IPS DF 6.9 (cell line): Measurements from ENCODE around the gene XPNPEP1.

ENCODE experiments used
- DNase-seq: peaks from one replicate; pipeline ENCODE4 v3.0.0-alpha.2; 2013; ENCODE audit warnings: low read depth, low spot score
- H3K27ac ChIP-seq: one replicate; pipeline ENCODE4 v1.5.1; 2013; ENCODE audit warnings: low read length, control low read depth
- H3K27me3 ChIP-seq: 2 replicates; pipeline ENCODE4 v1.6.1; 2013; ENCODE audit warnings: mild to moderate bottlenecking, low read length; ENCODE audit not compliant: control insufficient read depth, insufficient read depth
- H3K36me3 ChIP-seq: 2 replicates; pipeline ENCODE4 v1.6.1; 2013; ENCODE audit warnings: low read length; ENCODE audit not compliant: control insufficient read depth, insufficient read depth
- H3K4me1 ChIP-seq: 2 replicates; pipeline ENCODE4 v1.6.1; 2013; ENCODE audit warnings: low read length; ENCODE audit not compliant: control insufficient read depth, insufficient read depth
- H3K4me3 ChIP-seq: 2 replicates; pipeline ENCODE4 v1.5.1; 2013; ENCODE audit warnings: mild to moderate bottlenecking, low read length
- H3K9me3 ChIP-seq: 2 replicates; pipeline ENCODE4 v1.6.1; 2013; ENCODE audit warnings: low read length, inconsistent platforms; ENCODE audit not compliant: control insufficient read depth, insufficient read depth
- WGBS: extraction: QIAGEN DNeasy Blood & Tissue Kit; methylation state at CpG from one replicate; pipeline ENCODE4 v1.1.7; 2013; ENCODE audit warnings: mixed read lengths, missing lambda C conversion rate; ENCODE audit not compliant: insufficient read length, insufficient coverage; 5-methylcytosine and 5-hydroxymethylcytosine counted together

Gene XPNPEP1

DNA sequence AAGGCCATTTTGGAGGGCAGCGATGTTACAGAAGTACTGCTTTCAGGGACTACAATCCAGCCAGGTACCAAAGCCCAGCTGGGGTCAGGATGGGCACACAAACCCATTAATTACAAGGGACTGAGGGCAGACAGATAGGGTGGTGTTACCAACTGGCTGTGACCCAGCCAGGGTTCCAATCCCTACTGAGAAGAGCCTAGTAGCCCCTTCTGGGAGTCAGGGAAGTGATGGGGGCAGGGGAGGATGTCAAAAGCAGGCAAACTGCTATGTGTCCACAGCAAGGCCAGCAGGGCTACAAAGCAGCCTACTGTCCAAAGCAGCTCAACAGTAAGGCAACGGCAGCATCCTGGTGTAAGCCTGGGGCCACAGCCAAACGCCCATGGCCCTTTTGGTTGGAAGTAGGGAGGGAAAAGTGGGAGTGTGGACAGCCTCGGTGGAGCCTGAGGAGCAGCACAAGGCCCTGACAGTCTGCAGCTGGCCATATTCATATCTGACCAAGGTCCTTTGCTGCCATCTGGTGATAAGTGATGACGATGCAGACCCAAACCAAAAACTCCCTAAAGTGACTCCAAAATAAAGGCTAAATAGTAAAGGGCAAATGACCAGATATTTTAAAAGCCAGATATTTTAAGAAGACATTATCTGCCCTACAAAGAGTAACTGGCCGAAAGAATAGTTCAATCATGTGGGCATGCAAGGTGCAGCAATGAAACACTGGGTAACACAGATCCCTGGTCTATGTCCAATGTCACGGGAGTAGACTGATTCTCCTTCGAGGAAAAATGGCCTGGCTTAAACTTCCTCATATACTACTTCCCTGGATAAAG, 56.9 kb downstream of the XPNPEP1 start:
- Histone ChIP-seq H3K36me3 (0 out of 2 replicates have a peak, but pooled peaks cover 5% of the 10 kb centered on the region), H3K4me1 (no peaks in the 10 kb centered on the region), H3K4me3 (no peak overlapping the region), H3K9me3 (no peaks in the 10 kb centered on the region), H3K27me3 (no peaks in the 10 kb centered on the region), H3K27ac (no peak overlapping the region)
- no CpG with 5 or more reads among the region's 8 CpGs for WGBS
- no peak for DNase-seq

DNA sequence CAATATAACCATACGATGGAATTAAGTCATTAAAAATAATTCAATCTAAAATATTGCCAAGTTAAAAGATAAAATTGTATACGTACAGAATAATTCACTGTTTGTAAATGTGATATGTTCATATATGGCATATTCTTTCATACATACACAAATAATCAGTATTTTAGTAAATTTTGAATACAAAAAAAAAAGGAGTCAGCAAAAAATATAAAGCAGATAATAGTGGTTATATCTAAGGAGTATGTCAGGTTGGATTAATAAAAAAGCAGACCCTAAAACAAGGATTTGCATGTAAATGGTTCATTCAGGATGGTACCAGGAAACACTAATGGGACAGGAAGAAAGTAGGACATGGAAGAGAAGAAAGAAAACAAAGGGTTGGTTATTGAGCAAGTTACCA, 59.5 kb downstream of the XPNPEP1 start:
- H3K27ac ChIP-seq: no peak overlapping the region
- no peak overlapping the region for H3K4me3 ChIP-seq
- no peaks in the 10 kb centered on the region for H3K9me3 ChIP-seq

DNA sequence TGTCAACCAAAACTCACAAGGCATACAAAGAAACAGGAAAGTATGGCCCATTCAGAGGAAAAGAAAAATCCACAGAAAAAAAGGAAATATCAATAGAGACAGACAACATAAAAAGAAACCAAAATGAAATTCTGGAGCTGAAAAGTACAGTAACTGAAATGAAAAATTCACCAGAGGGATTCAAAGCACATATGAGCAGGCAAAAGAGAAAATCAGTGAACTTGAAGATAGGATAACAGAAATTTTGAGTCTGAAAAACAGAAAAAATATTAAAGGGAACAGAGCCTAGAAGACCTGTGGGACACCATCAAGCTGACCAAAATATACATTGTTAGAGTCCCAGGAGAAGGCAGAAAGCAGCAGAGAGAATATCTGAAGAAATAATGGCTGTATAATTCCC, 60.6 kb downstream of the XPNPEP1 start:
- Histone ChIP-seq H3K27me3 (no peaks in the 10 kb centered on the region), H3K27ac (no peak overlapping the region), H3K36me3 (0 out of 2 replicates have a peak, but pooled peaks cover 5% of the 10 kb centered on the region), H3K9me3 (no peaks in the 10 kb centered on the region), H3K4me3 (no peak overlapping the region), H3K4me1 (no peaks in the 10 kb centered on the region)
- no peak for DNase-seq

More for the DNA sequence above, 59.5 kb downstream of the XPNPEP1 start:
- H3K36me3 ChIP-seq: 0 out of 2 replicates have a peak, but pooled peaks cover 5% of the 10 kb centered on the region
- DNase-seq: no peak
- no peaks in the 10 kb centered on the region for H3K27me3 ChIP-seq
- no peaks in the 10 kb centered on the region for H3K4me1 ChIP-seq
- WGBS: no CpG with 5 or more reads among the region's 2 CpGs

- no peak overlapping the region for H3K27ac ChIP-seq
- H3K4me3 ChIP-seq: no peak overlapping the region
- H3K4me1 ChIP-seq: no peaks in the 10 kb centered on the region
- no peaks in the 10 kb centered on the region for H3K27me3 ChIP-seq
- no CpG with 5 or more reads among the region's 6 CpGs for WGBS
- DNase-seq: no peak
- H3K36me3 ChIP-seq: 0 out of 2 replicates have a peak, but pooled peaks cover 5% of the 10 kb centered on the region
- no peaks in the 10 kb centered on the region for H3K9me3 ChIP-seq
Observed at GRCh38 chr10:109862041-109862440, 61.3 kb downstream of the XPNPEP1 start.

DNA sequence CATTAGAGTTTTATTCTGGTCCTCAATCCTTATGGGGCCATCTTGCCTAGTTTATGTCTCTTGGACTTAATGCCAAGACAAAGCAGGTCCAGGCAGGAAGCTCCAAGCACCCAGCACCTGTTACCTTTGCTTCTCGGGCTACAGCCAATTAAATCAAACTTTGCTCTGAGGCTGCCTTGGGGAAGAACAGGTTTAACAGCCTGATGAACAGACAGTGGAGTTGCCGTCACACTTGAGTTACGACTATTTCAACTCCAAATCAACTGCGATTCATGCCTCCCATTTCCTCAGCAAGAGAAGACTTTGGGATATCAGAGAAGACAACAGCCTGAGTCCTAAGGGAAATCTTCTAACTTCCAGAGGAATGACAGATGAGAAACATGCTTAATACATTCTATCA, 62.2 kb downstream of the XPNPEP1 start:
- Histone ChIP-seq H3K4me1 (no peaks in the 10 kb centered on the region), H3K9me3 (no peaks in the 10 kb centered on the region), H3K36me3 (0 out of 2 replicates have a peak, but pooled peaks cover 2% of the 10 kb centered on the region), H3K4me3 (no peak overlapping the region), H3K27ac (no peak overlapping the region), H3K27me3 (no peaks in the 10 kb centered on the region)
- WGBS: no CpG with 5 or more reads among the region's 4 CpGs
- DNase-seq: no peak

- WGBS: no CpG with 5 or more reads among the region's 1 CpG
- no peak for DNase-seq
- H3K9me3 ChIP-seq: no peaks in the 10 kb centered on the region
- H3K4me3 ChIP-seq: no peak overlapping the region
- no peaks in the 10 kb centered on the region for H3K4me1 ChIP-seq
- no peak overlapping the region for H3K27ac ChIP-seq
- H3K27me3 ChIP-seq: no peaks in the 10 kb centered on the region
- no peaks in the 10 kb centered on the region for H3K36me3 ChIP-seq
Observed at GRCh38 chr10:109859221-109859620, 64.1 kb downstream of the XPNPEP1 start.

- Histone ChIP-seq H3K36me3 (no peaks in the 10 kb centered on the region), H3K27me3 (no peaks in the 10 kb centered on the region), H3K27ac (no peak overlapping the region), H3K4me1 (no peaks in the 10 kb centered on the region), H3K4me3 (no peak overlapping the region), H3K9me3 (no peaks in the 10 kb centered on the region)
- DNase-seq: no peak
- WGBS: no CpG with 5 or more reads among the region's 5 CpGs
Observed at GRCh38 chr10:109855746-109856145, 67.6 kb downstream of the XPNPEP1 start.

GRCh38 chr10:109853921-109854320, 69.4 kb downstream of the XPNPEP1 start:
- WGBS: no CpG with 5 or more reads among the region's 7 CpGs
- Histone ChIP-seq H3K9me3 (no peaks in the 10 kb centered on the region), H3K27ac (no peak overlapping the region), H3K4me1 (no peaks in the 10 kb centered on the region), H3K27me3 (no peaks in the 10 kb centered on the region), H3K4me3 (no peak overlapping the region), H3K36me3 (no peaks in the 10 kb centered on the region)
- no peak for DNase-seq

DNA sequence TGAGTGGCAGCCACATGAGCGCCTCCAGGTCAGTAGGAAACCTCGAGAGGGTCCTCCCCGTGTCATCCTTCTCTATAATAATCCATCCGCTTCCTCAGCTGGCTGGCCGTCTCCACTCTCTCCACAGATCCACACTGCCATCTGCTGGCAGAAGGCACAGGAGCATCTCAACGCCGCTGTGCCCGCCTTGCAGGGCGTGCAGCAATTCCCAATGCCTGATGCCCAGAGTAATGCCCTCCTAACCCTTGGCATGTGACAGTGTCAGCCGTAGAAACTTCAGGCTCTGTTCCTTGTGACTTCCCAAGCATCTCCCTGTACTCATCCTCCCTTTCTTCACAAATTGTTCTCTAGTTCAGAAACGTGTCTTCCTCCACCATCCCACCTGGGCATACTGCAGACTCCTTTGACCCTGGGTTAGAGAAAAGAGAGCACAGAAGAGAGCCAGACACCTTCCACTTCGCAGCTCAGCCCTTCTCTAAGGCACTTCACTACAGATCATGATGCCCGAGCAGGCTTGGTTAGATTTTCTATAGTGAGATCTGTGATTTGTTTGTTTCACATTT, 70.8 kb downstream of the XPNPEP1 start:
- H3K27me3 ChIP-seq: no peaks in the 10 kb centered on the region
- WGBS: no CpG with 5 or more reads among the region's 13 CpGs
- peak; percentile 64 for DNase-seq

DNA sequence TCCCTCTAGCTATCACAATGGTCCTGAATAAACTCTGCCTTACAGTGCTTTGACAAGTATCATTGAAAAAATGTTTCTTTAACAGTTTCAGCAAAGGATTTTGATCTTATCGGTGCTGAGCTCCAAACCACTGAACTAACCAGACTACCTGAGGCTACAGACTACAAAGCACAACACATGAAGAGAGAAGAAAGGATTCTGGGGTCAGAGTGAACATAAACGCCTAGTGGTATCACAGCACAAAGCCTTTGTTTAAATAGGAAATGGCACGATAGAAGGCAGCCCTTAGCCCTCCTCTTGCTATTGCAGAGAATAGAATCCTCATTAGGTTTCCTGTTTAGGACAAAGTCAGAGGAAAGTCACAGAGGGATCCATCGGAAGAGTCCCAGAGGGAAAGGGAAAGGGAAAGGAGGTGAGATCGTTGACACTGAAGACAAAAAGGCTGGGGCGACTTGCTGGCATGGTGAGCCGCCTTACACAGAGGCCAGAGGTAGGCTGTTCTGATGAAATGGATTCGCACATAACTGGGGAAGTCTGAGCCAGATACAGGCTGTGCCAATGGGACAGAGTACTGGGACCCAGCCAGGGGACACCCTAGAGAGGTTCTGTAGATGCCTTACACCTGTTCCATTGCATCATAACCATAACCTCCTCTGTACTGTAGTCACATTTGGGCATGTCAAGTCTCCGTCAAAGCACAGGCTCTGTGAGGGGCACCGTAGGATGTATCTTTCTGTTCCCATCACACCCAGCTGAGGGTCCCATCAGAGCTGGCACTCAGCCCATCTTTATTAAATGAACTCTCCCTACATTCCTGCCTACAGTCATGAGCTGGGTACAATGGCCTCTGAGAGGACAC, 71.5 kb downstream of the XPNPEP1 start:
- H3K4me1 ChIP-seq: no peaks in the 10 kb centered on the region
- H3K9me3 ChIP-seq: no peaks in the 10 kb centered on the region
- DNase-seq: no peak
- no peak overlapping the region for H3K27ac ChIP-seq
- no CpG with 5 or more reads among the region's 10 CpGs for WGBS
- no peaks in the 10 kb centered on the region for H3K27me3 ChIP-seq
- no peak overlapping the region for H3K4me3 ChIP-seq
- no peaks in the 10 kb centered on the region for H3K36me3 ChIP-seq

More for the DNA sequence above, 70.8 kb downstream of the XPNPEP1 start:
- Histone ChIP-seq H3K36me3 (no peaks in the 10 kb centered on the region), H3K4me1 (no peaks in the 10 kb centered on the region), H3K4me3 (no peak overlapping the region), H3K27ac (no peak overlapping the region), H3K9me3 (no peaks in the 10 kb centered on the region)
